ENCODE data around the gene IGFBPL1. TPM values are rescaled to one million over a fixed set of nuclear protein-coding genes. Genes with fewer than 3 reads are reported as not detected.
"Not testable (repeated sequence)": the region's sequence is repeated elsewhere in the genome, so short reads cannot be mapped to it uniquely, and the experiment has no call there.

Gene IGFBPL1
- polyA plus RNA-seq, 2 of the 4 experiments (the other 2 are of a cell fraction): 2.5 to 2.7 TPM

GRCh38 chr9:38380872-38381534, 43.3 kb downstream of the IGFBPL1 start:
- Histone ChIP-seq H3K4me1 (peaks cover 23% of the 10 kb centered on the region), H3K4me2 (peak overlapping the region; percentile 52), H3K4me3 (no peak overlapping the region), H3K27ac (peak overlapping the region; percentile 69 to 80), H3K9me3 (peaks cover 16% of the 10 kb centered on the region; the same call in 1 of the 3 replicates)
- DNase-seq (ENCODE audit: low read depth in 1 of 2, low spot score in 1 of 2) (peak; percentile 27 to 60), FAIRE-seq (no peak), ATAC-seq (peak; percentile 78 to 80)
- 33% methylated on average over 8 of the region's 8 CpGs for WGBS (ENCODE audit: missing lambda C conversion rate)
- ChIA-PET CTCF (interaction anchor here (2.2 kb wide), 1 partner anchor 20 kb away, joined by 9 read pairs; no protein-coding TSS in a partner anchor), POLR2A (no interaction called here)
- TF ChIP-seq CEBPB (IDR thresholded peaks at IDR 0.05): no peak
- TF ChIP-seq MAFK (IDR thresholded peaks at IDR 0.05; ENCODE audit: partially characterized antibody): peak; percentile 25
- TF ChIP-seq KDM1A (IDR thresholded peaks at IDR 0.05; ENCODE audit: low read depth): no peak
- TF ChIP-seq, protein P1, sequence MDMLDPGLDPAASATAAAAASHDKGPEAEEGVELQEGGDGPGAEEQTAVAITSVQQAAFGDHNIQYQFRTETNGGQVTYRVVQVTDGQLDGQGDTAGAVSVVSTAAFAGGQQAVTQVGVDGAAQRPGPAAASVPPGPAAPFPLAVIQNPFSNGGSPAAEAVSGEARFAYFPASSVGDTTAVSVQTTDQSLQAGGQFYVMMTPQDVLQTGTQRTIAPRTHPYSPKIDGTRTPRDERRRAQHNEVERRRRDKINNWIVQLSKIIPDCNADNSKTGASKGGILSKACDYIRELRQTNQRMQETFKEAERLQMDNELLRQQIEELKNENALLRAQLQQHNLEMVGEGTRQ (IDR thresholded peaks at IDR 0.05): peak; percentile 65
- no peak for TF ChIP-seq CHD4 (IDR thresholded peaks at IDR 0.05; ENCODE audit: borderline replicate concordance)
- TF ChIP-seq FOXS1 (CRISPR knock-in tag; IDR thresholded peaks at IDR 0.05): no peak

DNA sequence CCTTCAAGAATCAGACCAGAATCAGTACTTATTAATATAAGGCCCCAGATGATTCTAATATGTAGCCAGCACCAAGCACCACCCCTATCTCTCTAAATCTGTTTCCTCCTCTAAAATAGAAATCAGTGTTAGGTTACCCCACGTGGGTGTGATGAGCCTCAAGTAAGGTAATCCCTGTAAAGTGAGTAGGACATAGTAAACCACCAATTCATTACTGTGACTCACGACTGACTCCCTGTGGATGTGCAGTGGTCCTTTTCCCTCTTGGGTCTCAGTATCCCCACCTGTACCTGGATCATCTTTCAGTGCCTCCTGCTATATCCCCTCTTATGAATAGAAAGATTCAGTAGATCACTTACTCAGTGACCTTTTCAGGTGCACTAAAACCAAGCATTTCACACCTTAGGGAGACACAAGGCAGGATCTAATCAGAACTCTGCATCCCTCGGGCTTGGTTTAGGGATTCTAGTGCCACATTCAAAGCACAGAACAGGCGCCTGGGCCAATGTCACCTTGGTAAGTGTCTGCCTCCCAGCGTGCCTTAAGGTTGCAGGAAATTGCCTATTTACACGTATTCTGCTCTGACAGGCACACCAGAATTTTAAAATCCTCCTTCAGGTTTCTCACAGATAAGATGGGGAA, 43.9 kb downstream of the IGFBPL1 start:
- no peak for FAIRE-seq
- CTCF ChIA-PET: no interaction called here

GRCh38 chr9:38377336-38378083, 46.7 kb downstream of the IGFBPL1 start:
- H3K9me3 ChIP-seq; FAIRE-seq; H3K4me2 ChIP-seq; H3K27ac ChIP-seq; H3K4me3 ChIP-seq; ATAC-seq; DNase-seq (ENCODE audit: low read depth in 1 of 2, low spot score in 1 of 2); POLR2A ChIA-PET: not testable (repeated sequence)
- peaks cover 17% of the 10 kb centered on the region for H3K4me1 ChIP-seq
- CTCF ChIA-PET: interaction anchor here (1.0 to 3.0 kb wide), 8 partner anchors 9 to 58 kb away, joined by 3 to 12 read pairs (median 4); partner anchors contain the start of gene ALDH1B1
- 91% methylated on average over 34 of the region's 42 CpGs for WGBS (ENCODE audit: missing lambda C conversion rate)

More for the DNA sequence above, 43.9 kb downstream of the IGFBPL1 start:
- H3K4me1 ChIP-seq: peaks cover 23% of the 10 kb centered on the region
- no peak for DNase-seq (ENCODE audit: low read depth in 1 of 2, low spot score in 1 of 2)
- H3K9me3 ChIP-seq: peaks cover 14% of the 10 kb centered on the region; the same call in 1 of the 3 replicates
- H3K27ac ChIP-seq: peak overlapping the region; percentile 69 to 80
- 82% methylated on average over 6 of the region's 6 CpGs for WGBS (ENCODE audit: missing lambda C conversion rate)
- H3K4me2 ChIP-seq: peak overlapping the region; percentile 52
- no peak overlapping the region for H3K4me3 ChIP-seq
- POLR2A ChIA-PET: no interaction called here
- TF ChIP-seq ATOH8 (CRISPR knock-in tag; IDR thresholded peaks at IDR 0.05; ENCODE audit: low read depth) (no peak), MAFK (IDR thresholded peaks at IDR 0.05; ENCODE audit: partially characterized antibody) (no peak), FOSB (CRISPR knock-in tag; IDR thresholded peaks at IDR 0.05) (no peak), TP53 (CRISPR knock-in tag; IDR thresholded peaks at IDR 0.05) (no peak), HEYL (CRISPR knock-in tag; IDR thresholded peaks at IDR 0.05) (no peak), SMC3 (IDR thresholded peaks at IDR 0.05) (no peak), RCOR1 (IDR thresholded peaks at IDR 0.05; ENCODE audit: low read depth, low read length) (no peak), TFCP2L1 (CRISPR knock-in tag; IDR thresholded peaks at IDR 0.05) (no peak), KDM1A (IDR thresholded peaks at IDR 0.05; ENCODE audit: low read depth) (no peak)
- ATAC-seq: no peak

GRCh38 chr9:38376021-38376670, 48.1 kb downstream of the IGFBPL1 start:
- ChIA-PET POLR2A (no interaction called here), CTCF (interaction anchor here (1.0 to 3.0 kb wide), 9 partner anchors 10 to 463 kb away, joined by 3 to 15 read pairs (median 5); partner anchors contain the start of gene ALDH1B1)
- Histone ChIP-seq H3K4me2 (no peak overlapping the region), H3K4me1 (peaks cover 9% of the 10 kb centered on the region), H3K27ac (no peak overlapping the region), H3K9me3 (no peaks in the 10 kb centered on the region), H3K4me3 (no peak overlapping the region)
- DNase-seq (ENCODE audit: low read depth in 1 of 2, low spot score in 1 of 2) (no peak), FAIRE-seq (no peak), ATAC-seq (no peak)
- WGBS (ENCODE audit: missing lambda C conversion rate): 64% methylated on average over 9 of the region's 9 CpGs
- TF ChIP-seq FOSL2 (IDR thresholded peaks at IDR 0.05): no peak
- TF ChIP-seq FOSL2 (CRISPR knock-in tag; IDR thresholded peaks at IDR 0.05): no peak
- no peak for TF ChIP-seq ATOH8 (CRISPR knock-in tag; IDR thresholded peaks at IDR 0.05; ENCODE audit: low read depth)
- no peak for TF ChIP-seq RARB (CRISPR knock-in tag; IDR thresholded peaks at IDR 0.05)
- no peak for TF ChIP-seq ELK1 (IDR thresholded peaks at IDR 0.05; ENCODE audit: low read depth, low read length)
- no peak for TF ChIP-seq EHF (CRISPR knock-in tag; IDR thresholded peaks at IDR 0.05)
- no peak for TF ChIP-seq MAFK (IDR thresholded peaks at IDR 0.05; ENCODE audit: partially characterized antibody)
- TF ChIP-seq HOXB5 (CRISPR knock-in tag; IDR thresholded peaks at IDR 0.05): no peak
- TF ChIP-seq, protein P2, sequence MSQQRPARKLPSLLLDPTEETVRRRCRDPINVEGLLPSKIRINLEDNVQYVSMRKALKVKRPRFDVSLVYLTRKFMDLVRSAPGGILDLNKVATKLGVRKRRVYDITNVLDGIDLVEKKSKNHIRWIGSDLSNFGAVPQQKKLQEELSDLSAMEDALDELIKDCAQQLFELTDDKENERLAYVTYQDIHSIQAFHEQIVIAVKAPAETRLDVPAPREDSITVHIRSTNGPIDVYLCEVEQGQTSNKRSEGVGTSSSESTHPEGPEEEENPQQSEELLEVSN (IDR thresholded peaks at IDR 0.05; ENCODE audit: borderline replicate concordance, low read depth): no peak
- TF ChIP-seq HOXB13 (CRISPR knock-in tag; IDR thresholded peaks at IDR 0.05; ENCODE audit: low read depth): no peak
- no peak for TF ChIP-seq ZNF302 (CRISPR knock-in tag; IDR thresholded peaks at IDR 0.05)
- no peak for TF ChIP-seq HDAC2 (IDR thresholded peaks at IDR 0.05)
